ENCODE results near the gene BOC. TPM values are rescaled to one million over a fixed set of nuclear protein-coding genes. Genes with fewer than 3 reads are reported as not detected.

The BOC gene
- total and polyA plus RNA-seq, 2 of the 13 experiments (the other 11 are each of a cell fraction or from before 2014, with no cell fraction given) = 0.04 TPM; not detected in 1

- no TSS peak for BruUV-seq (replicated peaks)
- CTCF ChIA-PET (ENCODE audit: low intra/inter-chr PET ratio, low total read pairs) = no interaction called here
- ATAC-seq = no peak
- in situ Hi-C loops (cut with HindIII; ENCODE audit: extremely low pct_ligation_motif_present, low pct_unique_long_range_greater_than_20kb) = no loop called here
- 16% methylated on average over 5 of the region's 7 CpGs for WGBS (ENCODE audit: low lambda C conversion rate)
- H3K4me3 ChIP-seq (replicated peaks in 1 of 3; ENCODE audit: insufficient read depth in 1 of 3, low read depth in 2 of 3, low read length in 3 of 3) = no peak overlapping the region
- no peak overlapping the region for H3K27ac ChIP-seq (ENCODE audit: extremely low read length, insufficient read depth, low read length)
- no peak for TF ChIP-seq NKX3-1 (CRISPR knock-in tag; IDR thresholded peaks at IDR 0.05)
- TF ChIP-seq KDM4B (CRISPR knock-in tag; IDR thresholded peaks at IDR 0.05) = no peak
- TF ChIP-seq GTF3A (CRISPR knock-in tag; conservative IDR thresholded peaks at IDR 0.05) = no peak
- no peak for TF ChIP-seq ARID4A (CRISPR knock-in tag; IDR thresholded peaks at IDR 0.05; ENCODE audit: borderline replicate concordance)
- no peak for TF ChIP-seq WIZ (CRISPR knock-in tag; IDR thresholded peaks at IDR 0.05)
- TF ChIP-seq USF2 (IDR thresholded peaks at IDR 0.05; ENCODE audit: low read depth, low read length) = no peak
- TF ChIP-seq USF2 (CRISPR knock-in tag; IDR thresholded peaks at IDR 0.05; ENCODE audit: borderline replicate concordance) = no peak
- TF ChIP-seq MTA3 (CRISPR knock-in tag; IDR thresholded peaks at IDR 0.05) = no peak
- TF ChIP-seq NPAS2 (CRISPR knock-in tag; IDR thresholded peaks at IDR 0.05; ENCODE audit: borderline replicate concordance) = no peak
- no peak for TF ChIP-seq ARNT2 (CRISPR knock-in tag; IDR thresholded peaks at IDR 0.05; ENCODE audit: low read depth)
- no peak for TF ChIP-seq HMG20A (CRISPR knock-in tag; IDR thresholded peaks at IDR 0.05; ENCODE audit: borderline replicate concordance)
- no peak for TF ChIP-seq MIXL1 (CRISPR knock-in tag; IDR thresholded peaks at IDR 0.05)
- POLR2A ChIA-PET = no interaction called here
- no peaks in the 10 kb centered on the region for H4K20me1 ChIP-seq (ENCODE audit: insufficient read depth, low read length)
- no peaks in the 10 kb centered on the region for H3K79me2 ChIP-seq (ENCODE audit: insufficient read depth, low read length)
- intact Hi-C loops (cut with micrococcal nuclease; ENCODE audit: unreplicated experiment) = no loop called here
- H3K36me3 ChIP-seq (replicated peaks in 1 of 2; ENCODE audit: control insufficient read depth in 1 of 2, insufficient read depth in 2 of 2, low read length in 2 of 2) = no peaks in the 10 kb centered on the region
- H3K9ac ChIP-seq (ENCODE audit: insufficient read depth, low read depth, low read length) = no peak overlapping the region
- no peak for FAIRE-seq
- H3K4me2 ChIP-seq (ENCODE audit: low read depth, low read length) = no peak overlapping the region
- H3K9me3 ChIP-seq (ENCODE audit: low read length) = no peaks in the 10 kb centered on the region
- H3K27me3 ChIP-seq (ENCODE audit: control insufficient read depth in 1 of 2, insufficient read depth in 2 of 2, low read length in 2 of 2) = peaks cover 0 to 8% of the 10 kb centered on the region in 2 experiments; a peak in 2 of 5 replicates
- H3K4me1 ChIP-seq (ENCODE audit: insufficient read depth, low read length) = no peaks in the 10 kb centered on the region
- H2AFZ ChIP-seq (ENCODE audit: low read length) = no peak overlapping the region
- no peak for DNase-seq (ENCODE audit: low spot score)
Observed at GRCh38 chr3:113255854-113256615, 44.7 kb downstream of the BOC start.

All from HepG2 (cell line).